ENCODE results near the gene PDE8B.
"Not testable (repeated sequence)": the region's sequence is repeated elsewhere in the genome, so short reads cannot be mapped to it uniquely, and the experiment has no call there.

Gene PDE8B

GRCh38 chr5:77444356-77444755 is 233.9 kb downstream of the PDE8B start:
- DNase-seq: no peak

- no peak for DNase-seq
These were observed 238.4 kb downstream of the PDE8B start for GRCh38 chr5:77448831-77449230.

- no peak for DNase-seq
These were observed 238.8 kb downstream of the PDE8B start for GRCh38 chr5:77449277-77449676.

- no peak for DNase-seq
These were observed 239.5 kb downstream of the PDE8B start for GRCh38 chr5:77449981-77450380.

GRCh38 chr5:77452351-77452750 is 241.9 kb downstream of the PDE8B start:
- DNase-seq: no peak

- no peak for DNase-seq
These were observed 243.6 kb downstream of the PDE8B start for GRCh38 chr5:77454123-77454522.

- DNase-seq: no peak
These were observed 250.8 kb downstream of the PDE8B start for GRCh38 chr5:77461287-77461686.

- no peak for DNase-seq
These were observed 253.4 kb downstream of the PDE8B start for GRCh38 chr5:77463905-77464304.

GRCh38 chr5:77468875-77469274 is 258.4 kb downstream of the PDE8B start:
- DNase-seq: not testable (repeated sequence)

- not testable (repeated sequence) for DNase-seq
These were observed 264.6 kb downstream of the PDE8B start for GRCh38 chr5:77475041-77475440.

Measured in right kidney (tissue), 1 donor.